ENCODE results near the gene MDC1. TPM values are rescaled to one million over a fixed set of nuclear protein-coding genes. Genes with fewer than 3 reads are reported as not detected.

MDC1 gene, protein sequence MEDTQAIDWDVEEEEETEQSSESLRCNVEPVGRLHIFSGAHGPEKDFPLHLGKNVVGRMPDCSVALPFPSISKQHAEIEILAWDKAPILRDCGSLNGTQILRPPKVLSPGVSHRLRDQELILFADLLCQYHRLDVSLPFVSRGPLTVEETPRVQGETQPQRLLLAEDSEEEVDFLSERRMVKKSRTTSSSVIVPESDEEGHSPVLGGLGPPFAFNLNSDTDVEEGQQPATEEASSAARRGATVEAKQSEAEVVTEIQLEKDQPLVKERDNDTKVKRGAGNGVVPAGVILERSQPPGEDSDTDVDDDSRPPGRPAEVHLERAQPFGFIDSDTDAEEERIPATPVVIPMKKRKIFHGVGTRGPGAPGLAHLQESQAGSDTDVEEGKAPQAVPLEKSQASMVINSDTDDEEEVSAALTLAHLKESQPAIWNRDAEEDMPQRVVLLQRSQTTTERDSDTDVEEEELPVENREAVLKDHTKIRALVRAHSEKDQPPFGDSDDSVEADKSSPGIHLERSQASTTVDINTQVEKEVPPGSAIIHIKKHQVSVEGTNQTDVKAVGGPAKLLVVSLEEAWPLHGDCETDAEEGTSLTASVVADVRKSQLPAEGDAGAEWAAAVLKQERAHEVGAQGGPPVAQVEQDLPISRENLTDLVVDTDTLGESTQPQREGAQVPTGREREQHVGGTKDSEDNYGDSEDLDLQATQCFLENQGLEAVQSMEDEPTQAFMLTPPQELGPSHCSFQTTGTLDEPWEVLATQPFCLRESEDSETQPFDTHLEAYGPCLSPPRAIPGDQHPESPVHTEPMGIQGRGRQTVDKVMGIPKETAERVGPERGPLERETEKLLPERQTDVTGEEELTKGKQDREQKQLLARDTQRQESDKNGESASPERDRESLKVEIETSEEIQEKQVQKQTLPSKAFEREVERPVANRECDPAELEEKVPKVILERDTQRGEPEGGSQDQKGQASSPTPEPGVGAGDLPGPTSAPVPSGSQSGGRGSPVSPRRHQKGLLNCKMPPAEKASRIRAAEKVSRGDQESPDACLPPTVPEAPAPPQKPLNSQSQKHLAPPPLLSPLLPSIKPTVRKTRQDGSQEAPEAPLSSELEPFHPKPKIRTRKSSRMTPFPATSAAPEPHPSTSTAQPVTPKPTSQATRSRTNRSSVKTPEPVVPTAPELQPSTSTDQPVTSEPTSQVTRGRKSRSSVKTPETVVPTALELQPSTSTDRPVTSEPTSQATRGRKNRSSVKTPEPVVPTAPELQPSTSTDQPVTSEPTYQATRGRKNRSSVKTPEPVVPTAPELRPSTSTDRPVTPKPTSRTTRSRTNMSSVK (N-terminal part only)
- 2.0 TPM for total RNA-seq (2013)
- 1 to 10 TPM in 1 of 3 donors, under 1 TPM in 2; 0.27 to 4.5 (median 0.34) TPM for polyA plus RNA-seq
- 1.4 and 2.6 TPM in 2 replicates for polyA minus RNA-seq
- 3.6 to 35.3 (median 13.7) reads per million in 11 experiments for total RNA-seq

DNA sequence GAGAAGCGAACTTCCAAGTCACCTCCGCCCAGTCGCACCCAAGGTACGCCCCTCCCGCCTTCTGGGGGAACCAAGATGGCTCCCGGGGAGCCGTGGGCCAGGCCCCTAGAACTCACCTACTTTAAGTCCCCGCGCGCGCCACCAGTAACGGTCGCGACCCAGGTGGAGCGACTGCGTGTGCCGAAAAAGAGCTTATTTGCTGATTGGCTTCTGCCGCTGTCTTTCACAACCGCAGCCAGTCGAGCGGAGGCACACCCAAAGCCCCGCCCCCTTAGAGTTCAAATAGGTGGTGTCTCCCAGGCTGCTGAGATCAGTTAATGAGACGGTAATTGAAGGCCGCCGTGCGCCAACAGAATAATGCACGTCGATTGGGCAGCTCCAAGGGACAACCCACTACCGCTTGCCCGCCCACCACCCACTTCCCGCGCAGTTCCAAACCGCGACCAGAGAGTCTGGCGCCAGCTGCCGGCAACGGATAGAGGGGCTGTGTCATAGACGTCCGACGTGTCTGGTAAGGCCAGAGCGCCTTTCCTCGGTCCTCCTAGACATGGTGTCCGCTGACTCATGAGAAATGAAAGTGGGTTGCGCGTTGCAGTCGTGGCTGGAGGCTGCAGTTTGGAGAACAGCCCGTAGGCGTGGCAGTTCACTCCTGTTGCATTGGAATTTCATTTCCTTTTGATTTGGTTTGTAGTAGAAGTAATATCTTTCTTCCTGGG lies at the start of gene MDC1:
Gene MDC1 (minus strand): TSS at position 153 of the 716 bp plus-strand sequence. CDS start 2,106 bp downstream, outside the sequence.
- DNase-seq: peak; percentile 99 to 100 (median 100)
- peaks cover 59% of the 10 kb centered on the region for H3K79me2 ChIP-seq (ENCODE audit: insufficient read depth, low read length)
- no peaks in the 10 kb centered on the region for H3K9me3 ChIP-seq (replicated peaks in 1 of 2; ENCODE audit: control insufficient read depth in 1 of 2, insufficient read depth in 1 of 2, low read length in 2 of 2)
- H3K27ac ChIP-seq (ENCODE audit: low read depth in 1 of 2, low read length in 2 of 2): peak within 1 kb of the TSS; percentile 77 to 91
- H4K20me1 ChIP-seq (ENCODE audit: insufficient read depth, low read length): peaks cover 9% of the 10 kb centered on the region
- H3K9ac ChIP-seq (ENCODE audit: insufficient read depth, low read length, poor library complexity, severe bottlenecking): peak within 1 kb of the TSS; percentile 78
- no peaks in the 10 kb centered on the region for H3K9me3 Mint-ChIP-seq
- peaks cover 21 to 27% of the 10 kb centered on the region in 2 donors for H3K36me3 Mint-ChIP-seq
- under 1% methylated on average over 44 of the region's 48 CpGs for WGBS (ENCODE audit: insufficient coverage)
- peak within 1 kb of the TSS; percentile 86 for H3K4me2 ChIP-seq (replicated peaks; ENCODE audit: extremely low read depth, low read length, poor library complexity, severe bottlenecking)
- peak within 1 kb of the TSS; percentile 90 to 95 (median 92) for H3K4me3 ChIP-seq (replicated peaks in 1 of 3; ENCODE audit: low read depth in 2 of 3, low read length in 3 of 3)
- peaks cover 10 to 16% of the 10 kb centered on the region in 2 donors for H3K36me3 ChIP-seq (replicated peaks in 1 of 2; ENCODE audit: control insufficient read depth in 1 of 2, insufficient read depth in 2 of 2, low read length in 2 of 2)
- H3K4me3 Mint-ChIP-seq: peak within 1 kb of the TSS; percentile 91 to 95
- TF ChIP-seq, protein P1, sequence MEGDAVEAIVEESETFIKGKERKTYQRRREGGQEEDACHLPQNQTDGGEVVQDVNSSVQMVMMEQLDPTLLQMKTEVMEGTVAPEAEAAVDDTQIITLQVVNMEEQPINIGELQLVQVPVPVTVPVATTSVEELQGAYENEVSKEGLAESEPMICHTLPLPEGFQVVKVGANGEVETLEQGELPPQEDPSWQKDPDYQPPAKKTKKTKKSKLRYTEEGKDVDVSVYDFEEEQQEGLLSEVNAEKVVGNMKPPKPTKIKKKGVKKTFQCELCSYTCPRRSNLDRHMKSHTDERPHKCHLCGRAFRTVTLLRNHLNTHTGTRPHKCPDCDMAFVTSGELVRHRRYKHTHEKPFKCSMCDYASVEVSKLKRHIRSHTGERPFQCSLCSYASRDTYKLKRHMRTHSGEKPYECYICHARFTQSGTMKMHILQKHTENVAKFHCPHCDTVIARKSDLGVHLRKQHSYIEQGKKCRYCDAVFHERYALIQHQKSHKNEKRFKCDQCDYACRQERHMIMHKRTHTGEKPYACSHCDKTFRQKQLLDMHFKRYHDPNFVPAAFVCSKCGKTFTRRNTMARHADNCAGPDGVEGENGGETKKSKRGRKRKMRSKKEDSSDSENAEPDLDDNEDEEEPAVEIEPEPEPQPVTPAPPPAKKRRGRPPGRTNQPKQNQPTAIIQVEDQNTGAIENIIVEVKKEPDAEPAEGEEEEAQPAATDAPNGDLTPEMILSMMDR (IDR thresholded peaks at IDR 0.05): peak; percentile 55
- H3K27ac Mint-ChIP-seq: peak within 1 kb of the TSS; percentile 96 to 99 (median 97)
- no peaks in the 10 kb centered on the region for H3K27me3 ChIP-seq (ENCODE audit: control insufficient read depth in 2 of 2, insufficient read depth in 2 of 2, low read length in 2 of 2)
- intact Hi-C loops (cut with micrococcal nuclease): no loop called here
- peaks cover 38 to 44% of the 10 kb centered on the region in 2 donors for H3K4me1 ChIP-seq (ENCODE audit: control insufficient read depth in 1 of 2, insufficient read depth in 2 of 2, low read length in 2 of 2)
- peaks cover 0 to 2% (median 0%) of the 10 kb centered on the region in 3 donors for H3K27me3 Mint-ChIP-seq (ENCODE audit: low read depth in 3 of 3)
- H2AFZ ChIP-seq (ENCODE audit: insufficient read depth, low read depth, low read length, poor library complexity, severe bottlenecking): peak within 1 kb of the TSS; percentile 90
- peaks cover 35% of the 10 kb centered on the region for H3K4me1 Mint-ChIP-seq
